Esophagus muscularis mucosa (tissue), 4 donors: ENCODE measurements around the gene CMPK2. TPM values are rescaled to one million over a fixed set of nuclear protein-coding genes. Genes with fewer than 3 reads are reported as not detected.

Experiments
- DNase-seq: peaks from one replicate; pipeline ENCODE4 v3.0.0-alpha.2; 2017; ENCODE audit errors: extremely low spot score
- H3K27ac ChIP-seq, 4 donors: fragments of 200-600 bp; sonication (generic); replicated peaks in 1 of 4; 1 replicate in 3 of 4; 2 replicates in 1 of 4; pipeline ENCODE4 v1.5.1; 2016 to 2019; ENCODE audit warnings: mild to moderate bottlenecking in 1 of 4
- H3K27me3 ChIP-seq, 4 donors: fragments of 200-600 bp; sonication (generic); one replicate each; pipeline versions ENCODE4 v1.5.1 to v1.6.0; 2016 to 2019
- H3K36me3 ChIP-seq, 4 donors: fragments of 200-600 bp; sonication (generic); one replicate each; pipeline ENCODE4 v1.5.1; 2016 to 2019
- H3K4me1 ChIP-seq, 4 donors: fragments of 200-600 bp; sonication (generic); one replicate each; pipeline ENCODE4 v1.5.1; 2016 to 2019
- H3K4me3 ChIP-seq, 4 donors: fragments of 200-600 bp; sonication (generic); 1 replicate in 2 of 4; 2 replicates in 2 of 4; pipeline ENCODE4 v1.5.1; 2016 to 2019; ENCODE audit warnings: mild to moderate bottlenecking in 4 of 4, moderate library complexity in 1 of 4
- H3K9me3 ChIP-seq, 4 donors: fragments of 200-600 bp; sonication (generic); 1 replicate in 3 of 4; 2 replicates in 1 of 4; pipeline ENCODE4 v1.5.1; 2016 to 2019
- EP300 ChIP-seq: sonication (generic); formaldehyde crosslinking; IDR thresholded peaks from one replicate; pipeline ENCODE4 v1.6.1; 2017; ENCODE audit warnings: antibody characterized with exemption
- POLR2A ChIP-seq: fragments of 450-650 bp; IDR thresholded peaks from one replicate; pipeline ENCODE4 v1.6.1; 2017; ENCODE audit warnings: antibody characterized with exemption, moderate library complexity, mild to moderate bottlenecking, low read depth
- POLR2AphosphoS5 ChIP-seq, 2 donors: sonication (generic); formaldehyde crosslinking; IDR thresholded peaks; one replicate each; pipeline ENCODE4 v1.6.1; 2017; ENCODE audit warnings: antibody characterized with exemption in 2 of 2
- WGBS: methylation state at CpG from one replicate; pipeline ENCODE4 v1.1.5; 2018; 5-methylcytosine and 5-hydroxymethylcytosine counted together
- intact Hi-C: fragments of 100-400 bp; cut with DNase I; formaldehyde crosslinking; loops from one replicate; pipeline ENCODE4 v1.15.1; 2023
- total RNA-seq, 4 donors: library from RNA; depleted of rRNA; stranded (reverse); fragments of >200 nt; gene quantifications; one replicate each; pipeline versions ENCODE4 v1.1.0 to v1.2.1, GENCODE V29; 2016
- TF ChIP-seq, protein P1 (sequence below), 3 experiments: fragments of 200-600 bp in 2 of 3; fragments of 450-650 bp in 1 of 3; sonication (generic) in 2 of 3; IDR thresholded peaks; one replicate each; pipeline ENCODE4 v1.5.1; 2017 to 2019; ENCODE audit warnings: antibody characterized with exemption in 3 of 3, mild to moderate bottlenecking in 2 of 3, moderate library complexity in 1 of 3

Gene CMPK2
- total RNA-seq, 4 donors from 2014 or later: 3.3 to 8.3 (median 5.8) TPM

DNA sequence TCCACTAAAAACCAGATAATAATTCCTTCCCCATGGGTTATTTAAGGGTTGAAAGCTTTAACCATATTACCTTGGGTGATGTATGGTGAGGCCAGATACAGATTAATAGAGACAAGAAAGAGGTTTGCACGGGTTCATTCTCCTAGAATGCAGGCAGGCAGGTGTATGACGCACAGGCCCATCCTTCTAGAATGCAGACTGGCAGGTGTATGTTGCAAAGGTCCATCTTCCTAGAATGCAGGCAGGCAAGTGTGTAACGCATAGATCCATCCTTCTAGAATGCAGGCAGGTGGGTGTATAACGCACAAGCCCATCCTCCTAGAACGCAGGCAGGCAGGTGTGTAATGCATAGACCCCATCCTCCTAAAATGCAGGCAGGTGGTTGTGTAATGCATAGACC lies 15.8 kb upstream of the CMPK2 start:
- intact Hi-C loops: no loop called here
- Histone ChIP-seq H3K27ac (no peak overlapping the region), H3K9me3 (no peaks in the 10 kb centered on the region), H3K36me3 (no peaks in the 10 kb centered on the region), H3K4me1 (peaks cover 2 to 34% (median 25%) of the 10 kb centered on the region in 4 donors), H3K27me3 (no peaks in the 10 kb centered on the region), H3K4me3 (no peak overlapping the region)
- DNase-seq: no peak
- TF ChIP-seq POLR2AphosphoS5 (IDR thresholded peaks at IDR 0.05) (no peak), POLR2A (no peak), EP300 (no peak)
- TF ChIP-seq, protein P1, sequence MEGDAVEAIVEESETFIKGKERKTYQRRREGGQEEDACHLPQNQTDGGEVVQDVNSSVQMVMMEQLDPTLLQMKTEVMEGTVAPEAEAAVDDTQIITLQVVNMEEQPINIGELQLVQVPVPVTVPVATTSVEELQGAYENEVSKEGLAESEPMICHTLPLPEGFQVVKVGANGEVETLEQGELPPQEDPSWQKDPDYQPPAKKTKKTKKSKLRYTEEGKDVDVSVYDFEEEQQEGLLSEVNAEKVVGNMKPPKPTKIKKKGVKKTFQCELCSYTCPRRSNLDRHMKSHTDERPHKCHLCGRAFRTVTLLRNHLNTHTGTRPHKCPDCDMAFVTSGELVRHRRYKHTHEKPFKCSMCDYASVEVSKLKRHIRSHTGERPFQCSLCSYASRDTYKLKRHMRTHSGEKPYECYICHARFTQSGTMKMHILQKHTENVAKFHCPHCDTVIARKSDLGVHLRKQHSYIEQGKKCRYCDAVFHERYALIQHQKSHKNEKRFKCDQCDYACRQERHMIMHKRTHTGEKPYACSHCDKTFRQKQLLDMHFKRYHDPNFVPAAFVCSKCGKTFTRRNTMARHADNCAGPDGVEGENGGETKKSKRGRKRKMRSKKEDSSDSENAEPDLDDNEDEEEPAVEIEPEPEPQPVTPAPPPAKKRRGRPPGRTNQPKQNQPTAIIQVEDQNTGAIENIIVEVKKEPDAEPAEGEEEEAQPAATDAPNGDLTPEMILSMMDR (IDR thresholded peaks at IDR 0.05): no peak
- WGBS: 91% methylated on average over 5 of the region's 5 CpGs

DNA sequence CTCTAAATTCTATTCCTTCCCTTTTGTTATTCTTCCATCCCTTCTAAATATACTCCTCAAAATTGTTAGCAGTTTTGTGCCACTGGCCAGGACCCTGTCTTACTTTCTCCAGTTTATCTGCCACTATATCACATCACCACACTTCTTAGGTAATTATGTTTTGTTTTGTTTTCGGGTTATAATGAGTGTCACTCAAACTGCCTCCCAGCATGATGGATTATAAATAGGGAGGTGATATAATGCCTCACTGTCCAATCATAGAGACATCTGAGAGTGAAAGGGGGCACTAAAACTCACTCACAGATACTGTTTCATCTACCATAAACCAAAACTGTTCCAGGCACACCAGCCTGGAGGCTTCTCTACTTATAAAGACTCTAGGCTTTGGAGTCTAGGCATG lies 15.3 kb upstream of the CMPK2 start:
- 68% methylated on average over 1 of the region's 1 CpG for WGBS
- Histone ChIP-seq H3K27me3 (no peaks in the 10 kb centered on the region), H3K9me3 (no peaks in the 10 kb centered on the region), H3K36me3 (no peaks in the 10 kb centered on the region), H3K27ac (no peak overlapping the region), H3K4me3 (no peak overlapping the region), H3K4me1 (peaks cover 2 to 34% (median 25%) of the 10 kb centered on the region in 4 donors)
- intact Hi-C loops: no loop called here
- no peak for DNase-seq
- TF ChIP-seq, protein P1 (IDR thresholded peaks at IDR 0.05): no peak
- TF ChIP-seq EP300: no peak
- TF ChIP-seq POLR2A: no peak
- TF ChIP-seq POLR2AphosphoS5 (IDR thresholded peaks at IDR 0.05): no peak

DNA sequence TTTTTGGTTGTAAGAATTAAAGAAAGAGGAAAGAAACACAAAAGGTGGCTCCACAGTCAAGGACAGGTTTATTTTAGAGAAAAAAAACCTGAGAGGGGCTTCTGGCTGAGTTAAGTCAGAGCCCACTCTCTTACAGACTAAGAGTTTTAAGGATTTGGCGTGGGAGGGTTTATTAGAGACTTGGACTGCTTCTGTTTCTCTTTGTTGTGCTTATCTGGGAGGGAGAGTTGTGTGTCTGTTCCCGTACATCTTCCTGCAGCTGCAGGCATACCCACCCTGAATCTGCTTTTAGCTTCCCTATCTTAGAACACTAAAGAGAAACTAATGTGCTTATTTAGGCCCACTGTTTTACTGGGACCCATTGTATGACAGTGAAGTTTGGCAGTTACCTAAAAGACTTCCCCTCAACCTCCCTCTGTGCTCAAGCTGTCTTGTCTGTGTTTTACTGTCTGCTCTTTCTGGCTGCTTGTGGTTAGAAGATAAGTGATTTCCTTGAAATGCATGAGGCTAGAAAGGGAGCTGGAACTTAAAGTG lies 14.6 kb upstream of the CMPK2 start:
- DNase-seq: no peak
- no peaks in the 10 kb centered on the region for H3K27me3 ChIP-seq
- H3K27ac ChIP-seq: no peak overlapping the region
- TF ChIP-seq POLR2AphosphoS5 (IDR thresholded peaks at IDR 0.05) (no peak), EP300 (no peak), POLR2A (no peak)
- TF ChIP-seq, protein P1 (IDR thresholded peaks at IDR 0.05): no peak
- intact Hi-C loops: no loop called here
- 70% methylated on average over 2 of the region's 2 CpGs for WGBS
- no peak overlapping the region for H3K4me3 ChIP-seq
- H3K4me1 ChIP-seq: peaks cover 2 to 34% (median 25%) of the 10 kb centered on the region in 4 donors
- H3K36me3 ChIP-seq: no peaks in the 10 kb centered on the region
- no peaks in the 10 kb centered on the region for H3K9me3 ChIP-seq

DNA sequence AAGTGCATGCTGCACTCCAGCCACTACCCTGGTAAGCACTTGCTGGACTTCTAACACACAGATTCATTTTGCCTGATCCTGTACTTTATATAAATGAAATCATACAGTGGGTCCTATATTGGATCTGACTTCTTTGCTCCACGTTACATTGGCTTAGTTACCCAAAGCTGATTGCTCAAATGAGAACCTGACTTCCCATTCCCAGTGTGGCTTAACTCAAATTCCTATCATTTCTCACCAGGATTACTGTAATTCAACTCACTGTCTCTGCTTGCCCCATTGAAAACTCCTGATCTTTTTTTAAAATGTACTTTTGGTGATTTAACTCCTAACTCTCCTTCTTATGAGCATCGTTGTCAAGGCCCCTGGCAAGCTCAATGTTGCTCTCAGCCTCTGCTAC lies 13.3 kb upstream of the CMPK2 start:
- no peak overlapping the region for H3K27ac ChIP-seq
- H3K36me3 ChIP-seq: no peaks in the 10 kb centered on the region
- DNase-seq: no peak
- peaks cover 2 to 34% (median 25%) of the 10 kb centered on the region in 4 donors for H3K4me1 ChIP-seq
- TF ChIP-seq EP300 (no peak), POLR2AphosphoS5 (IDR thresholded peaks at IDR 0.05) (no peak), POLR2A (no peak)
- TF ChIP-seq, protein P1 (IDR thresholded peaks at IDR 0.05): no peak
- intact Hi-C loops: no loop called here
- no peaks in the 10 kb centered on the region for H3K9me3 ChIP-seq
- WGBS: 78% methylated on average over 2 of the region's 2 CpGs
- peak overlapping the region in 2 of 4 donors; percentile 13 to 52 for H3K4me3 ChIP-seq
- H3K27me3 ChIP-seq: no peaks in the 10 kb centered on the region

DNA sequence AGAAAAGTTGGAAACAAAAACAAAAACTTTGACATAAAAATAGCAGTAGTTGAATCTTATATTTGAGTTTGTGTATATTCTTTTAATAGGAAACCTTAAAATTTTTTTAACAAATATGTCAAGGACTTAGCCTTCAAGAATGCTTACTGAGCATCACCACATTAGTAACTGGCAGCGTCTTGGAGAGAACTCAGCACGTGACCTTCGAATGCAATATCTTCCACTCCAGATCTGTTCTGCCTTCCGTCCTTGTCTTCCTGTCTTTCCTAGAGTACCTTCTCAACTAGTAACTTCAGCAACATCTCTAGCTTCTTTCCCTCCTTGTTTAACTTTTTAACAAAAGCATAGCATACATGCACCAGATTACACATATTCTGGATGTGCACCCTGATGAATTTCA lies 12.8 kb upstream of the CMPK2 start:
- H3K4me3 ChIP-seq: peak overlapping the region in 2 of 4 donors; percentile 13 to 52
- intact Hi-C loops: no loop called here
- TF ChIP-seq, protein P1 (IDR thresholded peaks at IDR 0.05): no peak
- no peak for TF ChIP-seq POLR2A
- TF ChIP-seq POLR2AphosphoS5 (IDR thresholded peaks at IDR 0.05): no peak
- no peak for TF ChIP-seq EP300
- H3K27me3 ChIP-seq: no peaks in the 10 kb centered on the region
- WGBS: 67% methylated on average over 4 of the region's 4 CpGs
- H3K9me3 ChIP-seq: no peaks in the 10 kb centered on the region
- peak overlapping the region in 1 of 4 donors; percentile 67 for H3K27ac ChIP-seq
- peaks cover 0 to 30% (median 24%) of the 10 kb centered on the region in 4 donors for H3K4me1 ChIP-seq
- no peaks in the 10 kb centered on the region for H3K36me3 ChIP-seq
- no peak for DNase-seq
